Measurements from ENCODE around the gene FLOT1. TPM values are rescaled to one million over a fixed set of nuclear protein-coding genes. Genes with fewer than 3 reads are reported as not detected.

The FLOT1 gene
- total and polyA plus RNA-seq, 2 of the 13 experiments (the other 11 are each of a cell fraction or from before 2014, with no cell fraction given), result 82.3 to 130 TPM

DNA sequence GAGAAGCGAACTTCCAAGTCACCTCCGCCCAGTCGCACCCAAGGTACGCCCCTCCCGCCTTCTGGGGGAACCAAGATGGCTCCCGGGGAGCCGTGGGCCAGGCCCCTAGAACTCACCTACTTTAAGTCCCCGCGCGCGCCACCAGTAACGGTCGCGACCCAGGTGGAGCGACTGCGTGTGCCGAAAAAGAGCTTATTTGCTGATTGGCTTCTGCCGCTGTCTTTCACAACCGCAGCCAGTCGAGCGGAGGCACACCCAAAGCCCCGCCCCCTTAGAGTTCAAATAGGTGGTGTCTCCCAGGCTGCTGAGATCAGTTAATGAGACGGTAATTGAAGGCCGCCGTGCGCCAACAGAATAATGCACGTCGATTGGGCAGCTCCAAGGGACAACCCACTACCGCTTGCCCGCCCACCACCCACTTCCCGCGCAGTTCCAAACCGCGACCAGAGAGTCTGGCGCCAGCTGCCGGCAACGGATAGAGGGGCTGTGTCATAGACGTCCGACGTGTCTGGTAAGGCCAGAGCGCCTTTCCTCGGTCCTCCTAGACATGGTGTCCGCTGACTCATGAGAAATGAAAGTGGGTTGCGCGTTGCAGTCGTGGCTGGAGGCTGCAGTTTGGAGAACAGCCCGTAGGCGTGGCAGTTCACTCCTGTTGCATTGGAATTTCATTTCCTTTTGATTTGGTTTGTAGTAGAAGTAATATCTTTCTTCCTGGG, 25.2 kb downstream of the FLOT1 start, which contains the start of gene MDC1 (continued):
- TF ChIP-seq, protein P1, sequence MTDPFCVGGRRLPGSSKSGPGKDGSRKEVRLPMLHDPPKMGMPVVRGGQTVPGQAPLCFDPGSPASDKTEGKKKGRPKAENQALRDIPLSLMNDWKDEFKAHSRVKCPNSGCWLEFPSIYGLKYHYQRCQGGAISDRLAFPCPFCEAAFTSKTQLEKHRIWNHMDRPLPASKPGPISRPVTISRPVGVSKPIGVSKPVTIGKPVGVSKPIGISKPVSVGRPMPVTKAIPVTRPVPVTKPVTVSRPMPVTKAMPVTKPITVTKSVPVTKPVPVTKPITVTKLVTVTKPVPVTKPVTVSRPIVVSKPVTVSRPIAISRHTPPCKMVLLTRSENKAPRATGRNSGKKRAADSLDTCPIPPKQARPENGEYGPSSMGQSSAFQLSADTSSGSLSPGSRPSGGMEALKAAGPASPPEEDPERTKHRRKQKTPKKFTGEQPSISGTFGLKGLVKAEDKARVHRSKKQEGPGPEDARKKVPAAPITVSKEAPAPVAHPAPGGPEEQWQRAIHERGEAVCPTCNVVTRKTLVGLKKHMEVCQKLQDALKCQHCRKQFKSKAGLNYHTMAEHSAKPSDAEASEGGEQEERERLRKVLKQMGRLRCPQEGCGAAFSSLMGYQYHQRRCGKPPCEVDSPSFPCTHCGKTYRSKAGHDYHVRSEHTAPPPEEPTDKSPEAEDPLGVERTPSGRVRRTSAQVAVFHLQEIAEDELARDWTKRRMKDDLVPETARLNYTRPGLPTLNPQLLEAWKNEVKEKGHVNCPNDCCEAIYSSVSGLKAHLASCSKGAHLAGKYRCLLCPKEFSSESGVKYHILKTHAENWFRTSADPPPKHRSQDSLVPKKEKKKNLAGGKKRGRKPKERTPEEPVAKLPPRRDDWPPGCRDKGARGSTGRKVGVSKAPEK (CRISPR knock-in tag; IDR thresholded peaks at IDR 0.05; ENCODE audit: borderline replicate concordance), result no peak
- TF ChIP-seq YEATS2 (CRISPR knock-in tag; IDR thresholded peaks at IDR 0.05; ENCODE audit: borderline replicate concordance) (peak; percentile 99), ZFAT (CRISPR knock-in tag; conservative IDR thresholded peaks at IDR 0.05) (no peak), BHLHE40 (IDR thresholded peaks at IDR 0.05; ENCODE audit: low read length) (peak; percentile 55), NPAS2 (CRISPR knock-in tag; IDR thresholded peaks at IDR 0.05; ENCODE audit: borderline replicate concordance) (no peak), KMT2B (CRISPR knock-in tag; IDR thresholded peaks at IDR 0.05) (peak; percentile 95), FOXJ3 (CRISPR knock-in tag; IDR thresholded peaks at IDR 0.05; ENCODE audit: borderline replicate concordance) (peak; percentile 63; the same call in 1 of the 2 replicates), SNAI1 (CRISPR knock-in tag; IDR thresholded peaks at IDR 0.05; ENCODE audit: borderline replicate concordance) (no peak), ZFP41 (CRISPR knock-in tag; IDR thresholded peaks at IDR 0.05; ENCODE audit: borderline replicate concordance) (peak; percentile 63; the same call in 1 of the 2 replicates), ATF7-NPFF (CRISPR knock-in tag; IDR thresholded peaks at IDR 0.05; ENCODE audit: low read depth) (peak; percentile 94; the same call in 1 of the 2 replicates), ZNF451 (CRISPR knock-in tag; IDR thresholded peaks at IDR 0.05) (no peak), RFX5 (IDR thresholded peaks at IDR 0.05; ENCODE audit: low read depth, low read length) (peak; percentile 62), NFRKB (IDR thresholded peaks at IDR 0.05) (peak; percentile 76), SIN3B (IDR thresholded peaks at IDR 0.05; ENCODE audit: low read length) (peak; percentile 86), ZNF749 (CRISPR knock-in tag; IDR thresholded peaks at IDR 0.05; ENCODE audit: borderline replicate concordance) (peak; percentile 40; the same call in 1 of the 2 replicates), CHD2 (IDR thresholded peaks at IDR 0.05; ENCODE audit: low read depth, low read length) (peak; percentile 78), ZNF564 (CRISPR knock-in tag; IDR thresholded peaks at IDR 0.05) (peak; percentile 92), MATR3 (CRISPR knock-in tag; IDR thresholded peaks at IDR 0.05) (no peak)
- TF ChIP-seq, protein P2, sequence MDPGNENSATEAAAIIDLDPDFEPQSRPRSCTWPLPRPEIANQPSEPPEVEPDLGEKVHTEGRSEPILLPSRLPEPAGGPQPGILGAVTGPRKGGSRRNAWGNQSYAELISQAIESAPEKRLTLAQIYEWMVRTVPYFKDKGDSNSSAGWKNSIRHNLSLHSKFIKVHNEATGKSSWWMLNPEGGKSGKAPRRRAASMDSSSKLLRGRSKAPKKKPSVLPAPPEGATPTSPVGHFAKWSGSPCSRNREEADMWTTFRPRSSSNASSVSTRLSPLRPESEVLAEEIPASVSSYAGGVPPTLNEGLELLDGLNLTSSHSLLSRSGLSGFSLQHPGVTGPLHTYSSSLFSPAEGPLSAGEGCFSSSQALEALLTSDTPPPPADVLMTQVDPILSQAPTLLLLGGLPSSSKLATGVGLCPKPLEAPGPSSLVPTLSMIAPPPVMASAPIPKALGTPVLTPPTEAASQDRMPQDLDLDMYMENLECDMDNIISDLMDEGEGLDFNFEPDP (CRISPR knock-in tag; conservative IDR thresholded peaks at IDR 0.05), result no peak
- TF ChIP-seq, protein P3, sequence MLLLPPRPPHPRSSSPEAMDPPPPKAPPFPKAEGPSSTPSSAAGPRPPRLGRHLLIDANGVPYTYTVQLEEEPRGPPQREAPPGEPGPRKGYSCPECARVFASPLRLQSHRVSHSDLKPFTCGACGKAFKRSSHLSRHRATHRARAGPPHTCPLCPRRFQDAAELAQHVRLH (CRISPR knock-in tag; IDR thresholded peaks at IDR 0.05; ENCODE audit: borderline replicate concordance, low read depth), result peak; percentile 95; the same call in 1 of the 2 replicates
- TF ChIP-seq, protein P4, sequence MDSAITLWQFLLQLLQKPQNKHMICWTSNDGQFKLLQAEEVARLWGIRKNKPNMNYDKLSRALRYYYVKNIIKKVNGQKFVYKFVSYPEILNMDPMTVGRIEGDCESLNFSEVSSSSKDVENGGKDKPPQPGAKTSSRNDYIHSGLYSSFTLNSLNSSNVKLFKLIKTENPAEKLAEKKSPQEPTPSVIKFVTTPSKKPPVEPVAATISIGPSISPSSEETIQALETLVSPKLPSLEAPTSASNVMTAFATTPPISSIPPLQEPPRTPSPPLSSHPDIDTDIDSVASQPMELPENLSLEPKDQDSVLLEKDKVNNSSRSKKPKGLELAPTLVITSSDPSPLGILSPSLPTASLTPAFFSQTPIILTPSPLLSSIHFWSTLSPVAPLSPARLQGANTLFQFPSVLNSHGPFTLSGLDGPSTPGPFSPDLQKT (CRISPR knock-in tag; IDR thresholded peaks at IDR 0.05; ENCODE audit: borderline replicate concordance), result no peak
- TF ChIP-seq, protein P5, sequence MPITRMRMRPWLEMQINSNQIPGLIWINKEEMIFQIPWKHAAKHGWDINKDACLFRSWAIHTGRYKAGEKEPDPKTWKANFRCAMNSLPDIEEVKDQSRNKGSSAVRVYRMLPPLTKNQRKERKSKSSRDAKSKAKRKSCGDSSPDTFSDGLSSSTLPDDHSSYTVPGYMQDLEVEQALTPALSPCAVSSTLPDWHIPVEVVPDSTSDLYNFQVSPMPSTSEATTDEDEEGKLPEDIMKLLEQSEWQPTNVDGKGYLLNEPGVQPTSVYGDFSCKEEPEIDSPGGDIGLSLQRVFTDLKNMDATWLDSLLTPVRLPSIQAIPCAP (CRISPR knock-in tag; IDR thresholded peaks at IDR 0.05; ENCODE audit: low read depth), result peak; percentile 14; the same call in 1 of the 2 replicates
- TF ChIP-seq, protein P6, sequence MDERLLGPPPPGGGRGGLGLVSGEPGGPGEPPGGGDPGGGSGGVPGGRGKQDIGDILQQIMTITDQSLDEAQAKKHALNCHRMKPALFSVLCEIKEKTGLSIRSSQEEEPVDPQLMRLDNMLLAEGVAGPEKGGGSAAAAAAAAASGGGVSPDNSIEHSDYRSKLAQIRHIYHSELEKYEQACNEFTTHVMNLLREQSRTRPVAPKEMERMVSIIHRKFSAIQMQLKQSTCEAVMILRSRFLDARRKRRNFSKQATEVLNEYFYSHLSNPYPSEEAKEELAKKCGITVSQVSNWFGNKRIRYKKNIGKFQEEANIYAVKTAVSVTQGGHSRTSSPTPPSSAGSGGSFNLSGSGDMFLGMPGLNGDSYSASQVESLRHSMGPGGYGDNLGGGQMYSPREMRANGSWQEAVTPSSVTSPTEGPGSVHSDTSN (CRISPR knock-in tag; IDR thresholded peaks at IDR 0.05), result peak; percentile 96
